ENCODE measurements around the gene BTG1. TPM values are rescaled to one million over a fixed set of nuclear protein-coding genes. Genes with fewer than 3 reads are reported as not detected.

The BTG1 gene
- total and polyA plus RNA-seq, 2 of the 4 experiments (the other 2 are of a cell fraction), result 3.8 to 33.5 TPM

DNA sequence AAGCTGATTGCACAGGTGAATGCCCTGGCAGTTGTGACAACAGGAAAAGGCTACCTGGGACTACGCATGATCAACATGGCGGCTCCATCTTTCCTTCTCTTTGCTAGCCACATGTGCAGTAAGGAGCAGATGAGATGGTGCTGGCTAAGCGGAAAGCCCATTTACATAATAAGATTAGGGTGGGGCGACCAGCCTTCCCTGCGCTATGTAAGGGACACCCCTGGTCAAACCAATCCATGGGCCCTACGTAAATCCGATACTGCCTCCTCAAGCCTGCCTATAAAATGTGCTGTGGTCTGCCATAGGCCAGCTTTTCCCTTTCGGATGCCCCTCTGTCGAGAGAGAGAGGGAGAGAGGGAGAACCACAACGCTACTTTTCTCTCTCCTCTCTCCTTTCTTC lies 31.0 kb upstream of the BTG1 start:
- no peak overlapping the region for H3K27ac ChIP-seq (ENCODE audit: insufficient read depth, low read length)
- no peaks in the 10 kb centered on the region for H4K20me1 ChIP-seq (ENCODE audit: insufficient read depth, low read length)
- intact Hi-C loops (cut with micrococcal nuclease) (no loop called here), dilution Hi-C loops (cut with HindIII; ENCODE audit: low sequenced_read_pairs, unreplicated experiment) (no loop called here), in situ Hi-C loops (cut with MboI; ENCODE audit: low sequenced_read_pairs) (no loop called here)
- H2BK15ac ChIP-seq (ENCODE audit: low read depth, low read length), result no peak overlapping the region
- no peaks in the 10 kb centered on the region for H3K9me1 ChIP-seq (ENCODE audit: insufficient read depth, low read length)
- no peak overlapping the region for H4K8ac ChIP-seq (ENCODE audit: low read depth in 2 of 2, low read length in 2 of 2)
- H3K4me3 ChIP-seq (ENCODE audit: insufficient read depth, low read depth, low read length), result no peak overlapping the region
- H3K9me3 ChIP-seq (ENCODE audit: control insufficient read depth, insufficient read depth, low read length), result no peaks in the 10 kb centered on the region
- no peak overlapping the region for H3K23ac ChIP-seq (ENCODE audit: low read depth, low read length)
- no peak overlapping the region for H3K56ac ChIP-seq (ENCODE audit: extremely low read depth, insufficient read depth, low read length)
- no peak overlapping the region for H2BK120ac ChIP-seq (ENCODE audit: low read depth, low read length)
- no peak overlapping the region for H2BK20ac ChIP-seq (ENCODE audit: low read depth, low read length)
- no peaks in the 10 kb centered on the region for H3K36me3 ChIP-seq (ENCODE audit: control insufficient read depth, insufficient read depth, low read length)
- WGBS, 2 experiments (ENCODE audit: extremely low coverage in 2 of 2, insufficient read length in 1 of 2), result no CpG with 5 or more reads among the region's 10 CpGs
- no peak overlapping the region for H3K9ac ChIP-seq (ENCODE audit: low read depth, low read length)
- no peak overlapping the region for H4K91ac ChIP-seq (ENCODE audit: insufficient read depth, low read depth, low read length)
- H2BK5ac ChIP-seq (ENCODE audit: low read depth, low read length, poor library complexity, severe bottlenecking), result no peak overlapping the region
- no TSS peak for BruUV-seq (replicated peaks)
- H3K18ac ChIP-seq (ENCODE audit: low read depth, low read length), result no peak overlapping the region
- H2AK9ac ChIP-seq (replicated peaks; ENCODE audit: low read depth, low read length, poor library complexity), result no peak overlapping the region
- no peak overlapping the region for H4K5ac ChIP-seq (ENCODE audit: low read depth, low read length)
- no peak overlapping the region for H2AK5ac ChIP-seq (ENCODE audit: low read depth, low read length)
- H3K4ac ChIP-seq (ENCODE audit: low read depth, low read length), result no peak overlapping the region
- CTCF ChIA-PET, result no interaction called here
- TF ChIP-seq FOS (IDR thresholded peaks at IDR 0.05; ENCODE audit: low read depth, low read length) (no peak), CTCF (conservative IDR thresholded peaks at IDR 0.05; ENCODE audit: low read depth, low read length) (no peak), CHD1 (IDR thresholded peaks at IDR 0.05; ENCODE audit: low read depth, low read length) (no peak), CEBPB (IDR thresholded peaks at IDR 0.05; ENCODE audit: low read depth, low read length) (no peak), MXI1 (IDR thresholded peaks at IDR 0.05; ENCODE audit: borderline replicate concordance, low read depth, low read length) (no peak), RCOR1 (IDR thresholded peaks at IDR 0.05; ENCODE audit: insufficient replicate concordance, low read length) (no peak), POLR2A (IDR thresholded peaks at IDR 0.05; ENCODE audit: low read depth, low read length) (no peak), BHLHE40 (IDR thresholded peaks at IDR 0.05; ENCODE audit: low read depth, low read length) (no peak), RAD21 (IDR thresholded peaks at IDR 0.05; ENCODE audit: low read length) (no peak), SMC3 (IDR thresholded peaks at IDR 0.05; ENCODE audit: low read depth, low read length) (no peak), RFX5 (IDR thresholded peaks at IDR 0.05; ENCODE audit: low read depth, low read length) (no peak), NFE2L2 (IDR thresholded peaks at IDR 0.05; ENCODE audit: low read depth, low read length) (no peak), MAFK (IDR thresholded peaks at IDR 0.05; ENCODE audit: low read depth, low read length) (no peak)
- TF ChIP-seq, protein P1, sequence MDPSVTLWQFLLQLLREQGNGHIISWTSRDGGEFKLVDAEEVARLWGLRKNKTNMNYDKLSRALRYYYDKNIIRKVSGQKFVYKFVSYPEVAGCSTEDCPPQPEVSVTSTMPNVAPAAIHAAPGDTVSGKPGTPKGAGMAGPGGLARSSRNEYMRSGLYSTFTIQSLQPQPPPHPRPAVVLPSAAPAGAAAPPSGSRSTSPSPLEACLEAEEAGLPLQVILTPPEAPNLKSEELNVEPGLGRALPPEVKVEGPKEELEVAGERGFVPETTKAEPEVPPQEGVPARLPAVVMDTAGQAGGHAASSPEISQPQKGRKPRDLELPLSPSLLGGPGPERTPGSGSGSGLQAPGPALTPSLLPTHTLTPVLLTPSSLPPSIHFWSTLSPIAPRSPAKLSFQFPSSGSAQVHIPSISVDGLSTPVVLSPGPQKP (IDR thresholded peaks at IDR 0.05; ENCODE audit: borderline replicate concordance, low read depth, low read length), result no peak
- H3K27me3 ChIP-seq (ENCODE audit: control insufficient read depth, insufficient read depth, low read length), result peaks cover 3% of the 10 kb centered on the region; the same call in 1 of the 2 replicates
- POLR2A ChIA-PET (ENCODE audit: unreplicated experiment), result no interaction called here
- ATAC-seq (ENCODE audit: low read depth), result no peak
- H3K4me2 ChIP-seq (ENCODE audit: low read depth, low read length), result no peak overlapping the region
- H3K14ac ChIP-seq (replicated peaks; ENCODE audit: low read depth, low read length), result no peak overlapping the region
- no peak overlapping the region for H2AFZ ChIP-seq (replicated peaks; ENCODE audit: low read length, poor library complexity)
- H3K4me1 ChIP-seq (ENCODE audit: control insufficient read depth, insufficient read depth, low read length), result no peaks in the 10 kb centered on the region
- no peak for DNase-seq
- H3K79me1 ChIP-seq (ENCODE audit: low read depth in 1 of 2, low read length in 2 of 2), result no peaks in the 10 kb centered on the region
